ENCODE measurements around the gene NT5DC4.
"Not testable (repeated sequence)": the region's sequence is repeated elsewhere in the genome, so short reads cannot be mapped to it uniquely, and the experiment has no call there.

Gene NT5DC4

DNA sequence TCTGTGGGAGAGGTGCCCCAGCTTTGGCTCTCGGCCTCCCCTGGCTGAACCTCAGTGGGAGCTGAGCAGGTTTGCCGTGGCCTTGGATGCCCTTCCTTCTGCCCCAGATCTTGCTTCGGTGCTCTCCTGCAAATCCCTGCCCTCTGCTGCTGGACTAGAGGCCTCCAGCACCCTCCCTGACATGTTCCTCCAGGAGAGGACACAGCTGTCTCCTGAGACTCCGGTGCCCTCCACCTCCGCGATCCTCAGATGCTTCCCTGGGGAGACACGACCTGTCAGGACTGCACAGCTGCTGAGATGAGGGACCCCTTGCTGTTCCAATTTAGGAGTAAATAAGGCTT is 7.3 kb upstream of the NT5DC4 start:
- TF ChIP-seq, protein P1, sequence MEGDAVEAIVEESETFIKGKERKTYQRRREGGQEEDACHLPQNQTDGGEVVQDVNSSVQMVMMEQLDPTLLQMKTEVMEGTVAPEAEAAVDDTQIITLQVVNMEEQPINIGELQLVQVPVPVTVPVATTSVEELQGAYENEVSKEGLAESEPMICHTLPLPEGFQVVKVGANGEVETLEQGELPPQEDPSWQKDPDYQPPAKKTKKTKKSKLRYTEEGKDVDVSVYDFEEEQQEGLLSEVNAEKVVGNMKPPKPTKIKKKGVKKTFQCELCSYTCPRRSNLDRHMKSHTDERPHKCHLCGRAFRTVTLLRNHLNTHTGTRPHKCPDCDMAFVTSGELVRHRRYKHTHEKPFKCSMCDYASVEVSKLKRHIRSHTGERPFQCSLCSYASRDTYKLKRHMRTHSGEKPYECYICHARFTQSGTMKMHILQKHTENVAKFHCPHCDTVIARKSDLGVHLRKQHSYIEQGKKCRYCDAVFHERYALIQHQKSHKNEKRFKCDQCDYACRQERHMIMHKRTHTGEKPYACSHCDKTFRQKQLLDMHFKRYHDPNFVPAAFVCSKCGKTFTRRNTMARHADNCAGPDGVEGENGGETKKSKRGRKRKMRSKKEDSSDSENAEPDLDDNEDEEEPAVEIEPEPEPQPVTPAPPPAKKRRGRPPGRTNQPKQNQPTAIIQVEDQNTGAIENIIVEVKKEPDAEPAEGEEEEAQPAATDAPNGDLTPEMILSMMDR (IDR thresholded peaks at IDR 0.05; ENCODE audit: extremely low read depth, insufficient read depth, missing control alignments), result no peak
- in situ Hi-C loops (cut with MboI; ENCODE audit: low pct_unique_long_range_greater_than_20kb, low sequenced_read_pairs, unreplicated experiment), result no loop called here
- DNase-seq (ENCODE audit: low spot score), result no peak

DNA sequence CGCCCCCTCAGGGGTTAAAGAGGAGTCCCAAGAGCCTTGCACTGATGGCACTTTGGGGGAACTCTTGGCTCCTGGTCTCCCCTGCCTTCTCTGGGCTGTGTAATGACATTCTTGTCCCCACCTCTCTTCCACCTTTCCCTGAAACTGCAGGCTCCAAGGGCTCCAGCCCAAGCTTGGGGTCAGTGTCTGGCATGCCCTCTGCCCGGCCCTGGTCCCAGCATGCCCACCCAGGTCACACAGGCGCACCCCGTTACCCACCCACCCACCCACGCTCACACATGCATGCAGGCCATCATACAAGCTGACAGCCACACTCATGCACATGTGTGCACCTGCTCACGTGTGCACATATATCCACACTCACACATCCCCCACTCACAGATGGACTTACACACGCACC is 6.9 kb upstream of the NT5DC4 start:
- in situ Hi-C loops (cut with MboI; ENCODE audit: low pct_unique_long_range_greater_than_20kb, low sequenced_read_pairs, unreplicated experiment), result no loop called here
- TF ChIP-seq, protein P1 (IDR thresholded peaks at IDR 0.05; ENCODE audit: extremely low read depth, insufficient read depth, missing control alignments), result no peak
- DNase-seq (ENCODE audit: low spot score), result no peak

DNA sequence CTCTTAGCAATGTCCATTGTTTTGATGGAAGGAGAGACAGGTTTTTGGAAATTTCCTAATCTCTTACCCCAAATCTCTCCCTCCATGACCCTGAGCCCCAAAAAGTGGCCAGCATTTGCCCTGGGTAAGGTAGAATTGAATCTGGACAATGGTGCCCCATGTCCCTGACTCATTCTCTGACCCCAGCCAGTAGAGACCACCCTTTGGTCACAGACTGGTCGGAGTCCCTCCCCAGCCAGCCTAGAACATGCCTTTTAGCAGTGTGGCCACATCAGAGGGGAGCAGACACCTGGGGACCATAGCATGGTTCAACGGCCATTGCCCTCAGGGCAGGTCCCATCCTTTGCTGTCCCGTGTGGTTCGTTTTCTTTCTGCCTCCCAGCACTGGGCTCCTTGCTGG is 6.5 kb upstream of the NT5DC4 start:
- no peak for DNase-seq (ENCODE audit: low spot score)
- in situ Hi-C loops (cut with MboI; ENCODE audit: low pct_unique_long_range_greater_than_20kb, low sequenced_read_pairs, unreplicated experiment), result no loop called here
- TF ChIP-seq, protein P1 (IDR thresholded peaks at IDR 0.05; ENCODE audit: extremely low read depth, insufficient read depth, missing control alignments), result no peak

DNA sequence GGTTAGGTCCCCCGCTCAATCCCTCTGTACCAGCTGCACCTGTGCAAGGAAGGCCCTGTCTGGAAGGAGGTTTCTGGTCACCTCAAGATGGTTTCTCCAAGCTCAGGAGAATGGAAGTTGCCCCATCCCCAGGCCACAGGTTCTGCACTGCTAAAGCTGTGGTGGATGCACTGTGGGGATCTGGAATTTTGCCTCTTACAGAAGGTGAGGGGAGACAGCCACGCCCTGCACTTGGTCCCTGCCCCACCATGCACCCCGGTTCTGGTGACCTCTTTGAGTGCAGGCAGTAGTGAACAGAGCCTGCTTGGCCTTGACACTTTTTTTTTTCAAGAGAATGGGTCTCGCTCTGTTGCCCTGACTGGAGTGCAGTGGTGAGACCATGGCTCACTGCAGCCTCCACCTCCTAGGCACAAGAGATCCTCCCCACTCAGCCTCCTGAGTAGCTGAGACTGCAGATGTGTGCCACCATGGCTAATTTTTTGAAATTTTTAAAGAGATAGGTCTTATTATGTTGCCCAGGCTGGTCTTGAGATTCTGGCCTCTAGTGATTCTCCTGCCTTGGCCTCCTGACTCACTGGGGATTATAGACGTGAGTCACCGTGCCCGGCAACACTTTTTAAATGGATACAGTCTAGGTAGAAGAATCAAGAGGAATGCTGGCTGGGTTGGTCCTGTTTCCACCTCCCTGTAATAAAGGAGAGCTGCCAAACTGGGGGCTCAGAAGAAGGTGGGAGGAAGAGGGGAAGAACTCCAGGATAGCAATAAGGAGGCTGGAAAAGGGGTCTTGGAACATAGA is 5.8 kb upstream of the NT5DC4 start:
- TF ChIP-seq, protein P1 (IDR thresholded peaks at IDR 0.05; ENCODE audit: extremely low read depth, insufficient read depth, missing control alignments), result no peak
- in situ Hi-C loops (cut with MboI; ENCODE audit: low pct_unique_long_range_greater_than_20kb, low sequenced_read_pairs, unreplicated experiment), result no loop called here
- DNase-seq (ENCODE audit: low spot score), result no peak

DNA sequence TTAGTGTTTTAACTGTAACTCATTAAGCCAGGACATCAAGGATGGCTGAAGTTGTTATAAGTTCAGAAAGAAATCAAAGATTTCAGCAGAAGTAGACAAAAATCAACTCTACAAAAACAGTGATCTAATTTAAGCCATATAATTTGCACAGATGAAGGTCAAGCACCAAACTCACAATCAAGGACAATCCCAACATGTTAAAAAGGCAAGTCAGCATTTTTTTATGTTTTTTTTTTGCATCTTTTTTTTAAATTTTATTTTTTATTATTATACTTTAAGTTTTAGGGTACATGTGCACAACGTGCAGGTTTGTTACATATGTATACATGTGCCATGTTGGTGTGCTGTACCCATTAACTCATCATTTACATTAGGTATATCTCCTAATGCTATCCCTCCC is 4.7 kb upstream of the NT5DC4 start:
- DNase-seq (ENCODE audit: low spot score); in situ Hi-C loops (cut with MboI; ENCODE audit: low pct_unique_long_range_greater_than_20kb, low sequenced_read_pairs, unreplicated experiment): not testable (repeated sequence)

DNA sequence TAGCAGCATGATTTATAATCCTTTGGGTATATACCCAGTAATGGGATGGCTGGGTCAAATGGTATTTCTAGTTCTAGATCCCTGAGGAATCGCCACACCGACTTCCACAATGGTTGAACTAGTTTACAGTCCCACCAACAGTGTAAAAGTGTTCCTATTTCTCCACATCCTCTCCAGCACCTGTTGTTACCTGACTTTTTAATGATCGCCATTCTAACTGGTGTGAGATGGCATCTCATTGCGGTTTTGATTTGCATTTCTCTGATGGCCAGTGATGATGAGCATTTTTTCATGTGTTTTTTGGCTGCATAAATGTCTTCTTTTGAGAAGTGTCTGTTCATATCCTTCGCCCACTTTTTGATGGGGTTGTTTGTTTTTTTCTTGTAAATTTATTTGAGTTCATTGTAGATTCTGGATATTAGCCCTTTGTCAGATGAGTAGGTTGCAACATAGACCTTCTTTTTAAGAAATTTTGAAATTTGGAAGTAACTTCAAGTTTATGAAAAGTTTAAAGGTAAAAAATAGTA is 3.9 kb upstream of the NT5DC4 start:
- in situ Hi-C loops (cut with MboI; ENCODE audit: low pct_unique_long_range_greater_than_20kb, low sequenced_read_pairs, unreplicated experiment), result not testable (repeated sequence)

DNA sequence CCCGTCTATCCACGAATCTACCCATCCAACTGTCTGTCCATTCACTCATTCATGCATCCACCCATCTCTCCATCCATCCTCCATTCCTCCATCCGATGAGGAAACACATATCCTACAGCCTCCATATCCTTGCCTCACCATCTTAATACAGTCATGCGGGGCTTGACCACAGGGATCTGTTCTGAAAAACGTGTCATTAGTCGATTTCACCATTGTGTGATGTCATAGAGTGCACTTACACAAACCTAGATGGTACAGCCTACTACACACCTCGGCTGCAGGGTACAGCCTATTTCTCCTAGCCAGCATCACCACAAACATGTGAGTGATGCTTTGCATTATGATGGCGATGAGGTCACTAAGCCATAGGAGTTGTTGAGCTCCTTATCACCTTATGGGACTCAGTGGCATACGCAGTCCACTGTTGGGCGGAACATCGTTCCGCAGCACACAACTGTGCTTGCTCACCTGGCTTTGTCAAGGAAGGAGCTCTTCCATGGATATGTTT is 1.9 kb upstream of the NT5DC4 start:
- in situ Hi-C loops (cut with MboI; ENCODE audit: low pct_unique_long_range_greater_than_20kb, low sequenced_read_pairs, unreplicated experiment), result no loop called here
- DNase-seq (ENCODE audit: low spot score), result no peak
- TF ChIP-seq, protein P1 (IDR thresholded peaks at IDR 0.05; ENCODE audit: extremely low read depth, insufficient read depth, missing control alignments), result no peak

More for the DNA sequence above, 3.9 kb upstream of the NT5DC4 start:
- not testable (repeated sequence) for DNase-seq (ENCODE audit: low spot score)

Data from GM13977 (cell line).